SKM-1 (cell line): ENCODE data around the gene BDH1.
"Not testable (repeated sequence)": the region's sequence is repeated elsewhere in the genome, so short reads cannot be mapped to it uniquely, and the experiment has no call there.

Source experiments
- DNase-seq: peaks from one replicate; lab custom pipeline; 2025; ENCODE audit not compliant: unreplicated experiment; lab: John Stamatoyannopoulos, UW

The BDH1 gene, protein sequence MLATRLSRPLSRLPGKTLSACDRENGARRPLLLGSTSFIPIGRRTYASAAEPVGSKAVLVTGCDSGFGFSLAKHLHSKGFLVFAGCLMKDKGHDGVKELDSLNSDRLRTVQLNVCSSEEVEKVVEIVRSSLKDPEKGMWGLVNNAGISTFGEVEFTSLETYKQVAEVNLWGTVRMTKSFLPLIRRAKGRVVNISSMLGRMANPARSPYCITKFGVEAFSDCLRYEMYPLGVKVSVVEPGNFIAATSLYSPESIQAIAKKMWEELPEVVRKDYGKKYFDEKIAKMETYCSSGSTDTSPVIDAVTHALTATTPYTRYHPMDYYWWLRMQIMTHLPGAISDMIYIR

DNA sequence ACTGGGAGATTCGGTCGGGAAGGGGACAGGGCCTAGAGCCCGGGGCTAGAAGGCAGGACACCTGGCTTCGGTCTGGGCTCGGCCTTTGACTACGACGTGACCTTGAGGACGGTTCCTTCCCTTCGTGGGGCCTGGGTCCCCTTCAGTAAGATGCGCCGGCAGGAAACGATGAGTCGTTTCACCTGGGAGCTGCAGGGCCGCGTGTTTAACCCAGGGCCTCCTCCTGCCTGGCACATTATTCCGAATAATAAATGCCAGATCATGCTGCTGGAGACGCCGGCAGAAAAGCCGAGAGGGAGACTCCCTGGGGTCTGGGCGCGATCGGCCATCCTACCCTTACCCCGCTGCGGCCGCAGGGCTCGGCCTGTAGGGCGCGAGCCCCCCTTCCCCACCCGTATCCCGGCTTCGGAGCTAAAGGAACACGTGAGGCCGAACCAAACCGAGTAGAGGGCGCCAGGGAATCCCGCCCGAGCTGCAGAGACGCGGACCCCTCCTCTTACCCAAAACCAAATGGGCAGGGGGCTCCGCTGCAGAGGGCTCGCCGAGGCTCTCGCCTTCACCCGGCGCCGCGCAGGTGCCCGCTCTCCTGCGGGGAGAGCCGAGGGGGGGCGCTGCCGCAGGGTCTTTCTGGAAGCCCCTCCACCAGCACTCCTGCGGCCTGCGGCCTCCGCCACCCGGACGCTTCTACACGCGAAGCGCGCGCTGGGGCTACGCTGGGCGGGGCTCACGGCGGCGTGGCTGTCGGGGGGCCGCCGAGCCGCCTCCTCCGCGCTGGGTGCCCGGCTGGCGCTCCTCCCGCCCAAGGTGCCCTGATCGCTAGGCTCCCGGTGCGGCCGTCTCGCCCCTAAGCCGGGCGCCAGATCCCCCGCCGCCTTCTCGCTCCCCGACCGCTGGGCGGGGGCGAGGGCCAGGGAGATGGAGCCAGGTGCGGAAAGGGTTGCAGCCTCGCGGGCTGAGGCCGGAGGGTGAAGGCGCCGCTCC, at the start of gene BDH1:
Gene BDH1, minus strand, starts transcription at position 688 of the 981 bp plus-strand sequence. CDS start 9,525 bp downstream, outside the sequence.
- DNase-seq: peak; percentile 54

DNA sequence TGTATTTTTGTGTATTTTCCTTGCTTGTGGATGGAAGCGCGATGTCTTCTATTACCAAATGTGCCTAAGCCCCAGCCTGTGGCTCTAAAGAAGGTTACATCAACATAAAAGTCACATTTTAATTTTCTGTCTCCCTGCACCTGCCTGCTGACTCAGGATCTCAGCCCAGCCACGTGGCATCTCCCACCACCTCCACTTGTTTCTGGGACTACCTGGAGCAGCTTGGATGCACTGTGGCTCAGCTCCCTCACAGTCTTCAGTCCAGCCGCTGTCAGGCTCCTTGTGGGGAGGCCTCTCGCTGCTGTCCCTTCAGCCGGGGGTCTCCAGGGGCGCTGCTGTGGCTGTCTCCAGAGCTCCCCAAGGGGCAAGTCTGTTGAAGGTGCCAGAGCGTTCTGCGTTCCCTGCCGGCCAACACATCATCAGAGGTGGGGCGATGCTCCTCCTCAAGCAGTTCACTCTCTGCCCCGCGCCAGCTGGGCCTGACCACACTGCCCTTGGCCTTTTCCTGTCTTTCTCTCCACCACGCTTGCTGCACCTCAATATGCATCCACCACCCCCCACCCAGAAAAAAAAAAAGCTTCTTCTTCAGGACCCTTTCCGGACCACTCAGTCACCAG, 47.7 kb upstream of the BDH1 start:
- no peak for DNase-seq

DNA sequence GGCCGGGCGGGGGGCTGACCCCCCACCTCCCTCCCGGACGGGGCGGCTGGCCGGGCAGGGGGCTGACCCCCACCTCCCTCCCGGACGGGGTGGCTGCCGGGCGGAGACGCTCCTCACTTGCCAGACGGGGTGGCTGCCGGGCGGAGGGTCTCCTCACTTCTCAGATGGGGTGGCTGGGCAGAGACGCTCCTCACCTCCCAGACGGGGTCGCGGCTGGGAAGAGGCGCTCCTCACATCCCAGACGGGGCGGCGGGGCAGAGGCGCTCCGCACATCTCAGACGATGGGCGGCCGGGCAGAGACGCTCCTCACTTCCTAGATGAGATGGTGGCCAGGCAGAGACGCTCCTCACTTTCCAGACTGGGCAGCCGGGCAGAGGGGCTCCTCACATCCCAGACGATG, 46.6 kb upstream of the BDH1 start:
- not testable (repeated sequence) for DNase-seq

DNA sequence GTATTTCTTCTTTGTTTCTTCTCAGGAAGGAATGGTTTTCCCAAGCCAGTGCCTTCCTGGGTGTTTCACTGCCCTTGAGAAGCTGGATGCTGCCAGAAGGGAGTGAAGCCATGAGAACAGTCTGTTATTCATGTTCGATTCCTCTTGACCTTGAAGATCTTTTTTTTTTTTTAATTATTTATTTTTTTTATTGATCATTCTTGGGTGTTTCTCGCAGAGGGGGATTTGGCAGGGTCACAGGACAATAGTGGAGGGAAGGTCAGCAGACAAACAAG, 45.7 kb upstream of the BDH1 start:
- DNase-seq: not testable (repeated sequence)

DNA sequence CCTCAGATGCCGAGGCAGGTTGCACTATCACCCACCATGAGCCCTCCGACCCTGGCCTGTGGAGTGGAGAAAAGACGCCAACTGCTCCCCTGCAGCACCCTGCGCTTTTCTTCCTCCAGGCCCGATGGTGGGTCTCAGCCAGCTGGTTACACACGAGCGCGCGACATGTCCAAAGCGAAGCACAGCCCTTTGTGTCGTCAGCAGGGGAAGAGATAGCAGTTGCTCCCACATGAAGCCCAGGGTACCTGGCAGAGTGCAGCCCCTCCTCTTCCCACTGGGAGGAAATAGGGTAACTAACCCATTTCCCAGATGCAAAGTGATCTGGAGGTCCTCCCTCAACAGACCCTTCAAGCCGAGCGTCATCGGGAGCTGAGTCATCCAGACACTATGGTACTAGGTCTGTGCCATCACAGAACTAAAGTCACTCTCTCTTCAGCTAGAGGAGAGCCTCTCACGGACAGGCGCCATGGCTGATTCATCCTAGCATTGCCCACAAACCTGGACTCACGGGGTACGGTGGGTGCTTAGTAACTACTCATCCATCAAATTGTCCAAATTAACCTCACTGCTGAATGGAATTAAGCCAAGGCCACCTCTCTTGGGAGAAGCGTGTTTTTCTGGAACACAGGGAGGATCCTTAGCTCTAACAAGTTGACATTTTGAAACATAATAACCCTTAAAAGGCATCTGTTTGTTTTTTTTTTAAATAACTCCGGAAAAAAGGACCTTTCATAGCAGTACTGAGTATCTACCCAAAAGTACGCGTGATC, 45.2 kb upstream of the BDH1 start:
- no peak for DNase-seq

DNA sequence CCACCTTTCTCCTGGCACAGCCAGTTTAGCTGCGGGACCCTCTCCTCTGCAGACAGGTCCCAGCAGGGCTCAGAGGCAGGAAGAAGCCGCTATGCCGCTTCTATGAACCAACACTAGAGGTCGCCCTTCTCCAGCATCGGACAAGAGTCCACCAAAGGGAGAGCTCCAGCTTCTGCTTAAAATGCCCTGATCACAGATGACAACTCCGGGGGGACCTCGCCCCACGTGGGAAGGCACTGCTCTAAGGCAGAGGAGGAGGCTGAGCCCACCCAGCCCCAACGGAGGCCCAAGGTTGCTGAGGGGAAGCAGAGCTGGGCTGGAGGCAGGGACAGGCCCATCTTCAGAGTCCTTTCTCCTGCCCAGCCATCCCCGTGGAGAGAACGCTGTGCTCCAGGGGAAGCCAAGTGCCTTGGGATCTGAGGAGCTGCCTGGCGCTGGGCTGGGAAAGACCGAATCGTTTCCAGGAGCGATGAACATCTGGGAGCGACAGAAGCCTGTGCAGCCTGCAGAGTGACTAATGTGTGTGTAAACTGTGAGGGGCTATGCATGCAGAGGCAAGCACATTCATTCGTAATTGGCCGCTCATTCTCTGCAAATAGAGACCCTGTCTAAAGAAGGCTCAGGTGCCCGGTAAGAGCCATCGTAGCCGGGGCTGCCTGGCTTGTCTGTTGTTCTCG, 43.5 kb upstream of the BDH1 start:
- DNase-seq: no peak

DNA sequence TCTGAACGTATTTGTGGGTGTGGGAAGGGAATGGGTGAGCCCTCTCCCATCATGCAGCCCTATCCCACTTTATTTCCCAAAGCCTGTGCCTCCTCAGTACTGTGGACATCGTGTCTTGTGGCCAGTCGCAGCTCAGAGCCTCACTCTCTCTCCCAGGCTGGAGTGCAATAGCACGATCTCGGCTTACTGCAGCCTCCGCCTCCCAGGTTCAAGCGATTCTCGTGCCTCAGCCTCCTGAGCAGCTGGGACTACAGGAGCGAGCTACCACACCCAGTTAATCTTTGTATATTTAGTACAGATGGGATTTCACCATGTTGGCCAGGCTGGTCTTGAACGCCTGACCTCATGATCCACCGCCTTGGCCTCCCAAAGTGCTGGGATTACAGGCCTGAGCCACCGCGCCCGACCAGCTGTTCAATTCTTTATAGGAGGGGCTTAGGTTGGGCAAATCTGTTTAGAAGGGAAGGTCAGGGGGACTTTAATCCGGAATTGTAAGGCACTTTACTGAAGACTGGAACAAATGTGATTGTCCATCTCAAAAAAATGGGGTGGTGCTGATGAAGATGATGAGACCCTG, 42.7 kb upstream of the BDH1 start:
- DNase-seq: no peak

DNA sequence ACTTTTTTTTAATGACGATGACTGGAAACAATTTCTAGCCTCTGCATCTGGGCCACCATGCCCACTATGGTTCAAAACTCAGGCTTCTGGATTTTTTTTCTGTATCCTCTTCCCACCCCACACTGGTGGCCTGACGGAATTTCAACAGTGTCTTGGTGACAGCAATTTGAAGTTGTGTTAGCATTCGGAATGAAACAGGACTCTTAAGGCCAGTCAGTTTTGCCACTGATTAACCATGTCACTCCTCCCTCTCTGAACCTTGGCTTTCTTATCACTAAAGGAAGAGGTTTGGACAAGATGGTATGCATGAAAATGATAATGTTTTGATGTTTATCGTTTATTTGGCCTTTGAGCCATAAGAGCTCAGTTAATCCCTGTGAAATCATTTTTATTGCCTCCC, 41.6 kb upstream of the BDH1 start:
- DNase-seq: no peak

- DNase-seq: no peak
These were observed 39.9 kb upstream of the BDH1 start for GRCh38 chr3:197595470-197596185.

DNA sequence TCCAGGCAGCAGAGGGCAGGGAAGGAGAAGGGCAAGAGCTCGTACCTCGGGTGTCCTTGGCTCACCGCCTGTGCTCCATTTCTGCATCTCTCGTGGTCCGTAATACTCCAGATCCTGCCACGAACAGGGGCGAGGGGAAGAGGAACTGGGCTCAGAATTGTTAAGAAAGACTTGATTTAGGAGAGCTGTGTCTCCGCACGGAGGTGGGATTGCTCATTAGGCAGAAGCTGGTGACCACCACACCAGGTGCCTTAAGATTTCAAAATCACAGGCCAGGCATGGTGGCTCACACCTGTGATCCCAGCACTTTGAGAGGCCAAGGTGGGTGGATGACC, 37.2 kb upstream of the BDH1 start:
- DNase-seq: no peak

DNA sequence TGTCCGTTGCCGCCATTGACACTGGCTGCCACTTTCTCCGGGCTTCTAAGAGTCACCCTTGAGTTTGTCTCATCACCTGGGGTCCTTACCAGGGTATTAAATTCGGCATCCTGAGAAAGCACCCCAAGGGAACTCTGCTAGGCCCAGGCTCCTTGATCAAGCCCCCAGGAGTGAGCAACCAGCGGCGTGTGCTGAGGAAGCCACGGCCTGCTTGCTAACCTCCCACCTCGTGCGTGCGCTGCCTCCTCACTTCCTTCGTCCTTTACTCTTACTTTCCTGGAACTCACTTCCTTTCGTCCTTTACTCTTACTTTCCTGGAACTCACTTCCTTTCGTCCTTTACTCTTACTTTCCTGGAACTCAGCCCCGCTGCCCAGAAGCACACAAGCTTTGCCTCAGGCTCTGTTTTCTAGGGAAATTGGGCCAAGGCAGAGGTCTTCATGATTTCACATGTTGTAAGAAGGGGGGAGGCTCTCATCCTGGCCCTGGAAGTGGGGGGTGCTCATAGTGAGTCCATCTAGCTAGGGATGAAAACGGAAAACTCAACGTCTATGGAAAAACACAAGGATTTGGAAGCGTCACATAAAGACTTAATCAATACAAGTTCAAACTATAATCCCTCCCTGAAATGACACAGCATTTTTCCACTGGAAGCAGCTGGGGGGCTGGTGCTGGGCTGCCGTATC, 36.7 kb upstream of the BDH1 start:
- DNase-seq: no peak

GRCh38 chr3:197591816-197592215, 36.0 kb upstream of the BDH1 start:
- no peak for DNase-seq

GRCh38 chr3:197590313-197590962, 34.7 kb upstream of the BDH1 start:
- no peak for DNase-seq

- no peak for DNase-seq
These were observed 33.8 kb upstream of the BDH1 start for GRCh38 chr3:197589545-197589944.

GRCh38 chr3:197586768-197587167, 31.0 kb upstream of the BDH1 start:
- DNase-seq: not testable (repeated sequence)

DNA sequence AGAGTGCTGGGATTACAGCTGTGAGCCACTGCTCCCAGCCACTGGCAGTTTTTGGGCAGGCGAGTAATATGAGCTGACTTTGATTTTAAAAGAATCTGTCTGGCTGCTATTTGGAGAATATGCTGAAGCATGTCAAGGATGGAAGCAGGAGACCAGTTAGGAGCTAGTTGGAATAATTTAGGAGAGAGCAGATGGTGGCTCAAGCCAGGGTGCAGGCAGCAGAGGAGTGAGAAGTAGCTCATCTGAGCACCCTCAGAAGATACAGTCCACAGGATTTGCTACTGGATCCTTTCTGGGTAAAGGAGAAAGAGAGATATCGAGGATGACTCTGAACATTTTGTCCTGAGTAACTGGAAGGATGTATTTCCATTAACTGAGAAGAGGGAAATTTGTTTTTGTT, 30.4 kb upstream of the BDH1 start:
- DNase-seq: no peak

GRCh38 chr3:197584733-197585132, 29.0 kb upstream of the BDH1 start:
- no peak for DNase-seq

GRCh38 chr3:197583371-197583770, 27.6 kb upstream of the BDH1 start:
- no peak for DNase-seq
